HepG2 (cell line): ENCODE results near the gene SBNO2. TPM values are rescaled to one million over a fixed set of nuclear protein-coding genes. Genes with fewer than 3 reads are reported as not detected.
A peak's percentile ranks its signal among the peaks of the same experiment; 100 is the strongest.

ENCODE experiments used
- ARID2 ChIP-seq: sonication (generic); formaldehyde crosslinking; IDR thresholded peaks from 2 replicates; pipeline ENCODE4 v1.8.1; 2022; ENCODE audit warnings: mild to moderate bottlenecking, missing genetic modification reagents, borderline replicate concordance
- ARNT2 ChIP-seq: sonication (generic); formaldehyde crosslinking; IDR thresholded peaks from 2 replicates; pipeline ENCODE4 v1.8.0; 2022; ENCODE audit warnings: mild to moderate bottlenecking, low read depth, missing genetic modification reagents, moderate library complexity
- EHMT2 ChIP-seq: fragments of 200-600 bp; sonication (generic); IDR thresholded peaks from 2 replicates; pipeline ENCODE4 v1.7.0; 2017; ENCODE audit warnings: antibody characterized with exemption, low read depth, low read length, borderline replicate concordance
- GLI4 ChIP-seq: sonication (generic); formaldehyde crosslinking; IDR thresholded peaks from 2 replicates; pipeline ENCODE4 v1.5.1; 2020; ENCODE audit warnings: missing genetic modification reagents, mild to moderate bottlenecking, moderate library complexity, borderline replicate concordance
- HOXA9 ChIP-seq: sonication (generic); formaldehyde crosslinking; IDR thresholded peaks from 2 replicates; pipeline ENCODE4 v1.8.1; 2022; ENCODE audit warnings: missing genetic modification reagents, mild to moderate bottlenecking, moderate library complexity, borderline replicate concordance
- MATR3 ChIP-seq: sonication (generic); formaldehyde crosslinking; IDR thresholded peaks from 2 replicates; pipeline ENCODE4 v1.4.0; 2020; ENCODE audit warnings: missing genetic modification reagents
- NR2C2 ChIP-seq: sonication (generic); formaldehyde crosslinking; IDR thresholded peaks from 2 replicates; pipeline ENCODE4 v1.4.0; 2020; ENCODE audit warnings: missing genetic modification reagents, mild to moderate bottlenecking, moderate library complexity, borderline replicate concordance
- POLR2AphosphoS5 ChIP-seq: IDR thresholded peaks from 2 replicates; pipeline ENCODE4 v1.6.1; 2012; ENCODE audit warnings: low read depth, low read length
- RBM22 ChIP-seq: fragments of 200-400 bp; formaldehyde crosslinking; optimal IDR thresholded peaks from 2 replicates; pipeline ENCODE3; 2017; ENCODE audit warnings: mild to moderate bottlenecking, low read length, moderate library complexity
- REL ChIP-seq: sonication (generic); formaldehyde crosslinking; conservative IDR thresholded peaks from 2 replicates; pipeline ENCODE4 v1.8.0; 2022; ENCODE audit warnings: mild to moderate bottlenecking, missing genetic modification reagents, moderate library complexity
- REXO4 ChIP-seq: sonication (generic); formaldehyde crosslinking; IDR thresholded peaks from 2 replicates; pipeline ENCODE4 v1.8.0; 2022; ENCODE audit warnings: missing genetic modification reagents, mild to moderate bottlenecking, borderline replicate concordance
- RFXANK ChIP-seq: IDR thresholded peaks from 2 replicates; pipeline ENCODE4 v1.6.1; 2016
- RORA ChIP-seq: sonication (generic); formaldehyde crosslinking; IDR thresholded peaks from 2 replicates; pipeline ENCODE4 v1.5.0; 2020; ENCODE audit warnings: mild to moderate bottlenecking, missing genetic modification reagents, moderate library complexity
- SAP130 ChIP-seq: IDR thresholded peaks from 2 replicates; pipeline ENCODE4 v1.6.1; 2016; ENCODE audit warnings: low read depth
- SMC3 ChIP-seq: IDR thresholded peaks from 2 replicates; pipeline ENCODE4 v1.6.1; 2011; ENCODE audit warnings: low read length, improper control_type of control experiment
- TARDBP ChIP-seq: sonication (generic); formaldehyde crosslinking; IDR thresholded peaks from 2 replicates; pipeline ENCODE4 v1.8.0; 2022; ENCODE audit warnings: mild to moderate bottlenecking, missing genetic modification reagents
- TP53 ChIP-seq: sonication (generic); formaldehyde crosslinking; conservative IDR thresholded peaks from 2 replicates; pipeline ENCODE4 v1.4.0; 2020; ENCODE audit warnings: missing genetic modification reagents
- ZKSCAN8 ChIP-seq: IDR thresholded peaks from 2 replicates; pipeline ENCODE4 v1.6.1; 2016; ENCODE audit warnings: borderline replicate concordance, missing genetic modification reagents, missing compliant biosample characterization
- ZNF558 ChIP-seq: sonication (generic); formaldehyde crosslinking; IDR thresholded peaks from 2 replicates; pipeline ENCODE4 v1.9.0; 2022; ENCODE audit warnings: mild to moderate bottlenecking, missing genetic modification reagents, borderline replicate concordance
- ZNF703 ChIP-seq: sonication (generic); formaldehyde crosslinking; IDR thresholded peaks from 2 replicates; pipeline ENCODE4 v1.5.1; 2020; ENCODE audit warnings: missing genetic modification reagents, mild to moderate bottlenecking, moderate library complexity, borderline replicate concordance
- ZNF878 ChIP-seq: sonication (generic); formaldehyde crosslinking; IDR thresholded peaks from 2 replicates; pipeline ENCODE4 v1.8.1; 2023; ENCODE audit warnings: mild to moderate bottlenecking, missing genetic modification reagents, moderate library complexity
- polyA plus RNA-seq, 8 experiments: library from polyadenylated mRNA; depleted of rRNA in 3 of 8; stranded (reverse) in 7 of 8; unstranded in 1 of 8; fragments of >200 nt; fragmentation: Illumina TruSeq in 4 of 8; extraction: Trizol in 4 of 8; gene quantifications; 2 replicates each; pipeline versions ENCODE4 v1.2.1 to v1.2.3, GENCODE V29; 2011 to 2016; ENCODE audit warnings: low read depth in 4 of 8, missing spikeins in 1 of 8, mixed read lengths in 1 of 8; ENCODE audit not compliant: insufficient read depth in 1 of 8
- total RNA-seq, 5 experiments: library from RNA; depleted of rRNA; stranded (reverse); fragments of >200 nt; fragmentation: Illumina TruSeq; extraction: Trizol; gene quantifications; 2 replicates each; pipeline ENCODE4 v1.2.3, GENCODE V29; 2016; ENCODE audit warnings: low read depth in 1 of 5
- TF ChIP-seq, protein P1 (sequence below): fragments of 450-650 bp; IDR thresholded peaks from 2 replicates; pipeline ENCODE4 v1.6.1; 2017
- TF ChIP-seq, protein P2 (sequence below): sonication (generic); formaldehyde crosslinking; IDR thresholded peaks from 2 replicates; pipeline ENCODE4 v1.8.0; 2022; ENCODE audit warnings: mild to moderate bottlenecking, missing genetic modification reagents; ENCODE audit not compliant: insufficient replicate concordance
- TF ChIP-seq, protein P3 (sequence below): sonication (generic); formaldehyde crosslinking; IDR thresholded peaks from 2 replicates; pipeline ENCODE4 v1.8.0; 2022; ENCODE audit warnings: mild to moderate bottlenecking, missing genetic modification reagents, borderline replicate concordance
- TF ChIP-seq, protein P4 (sequence below): sonication (generic); formaldehyde crosslinking; IDR thresholded peaks from 2 replicates; pipeline ENCODE4 v1.4.0; 2020; ENCODE audit warnings: missing genetic modification reagents

SBNO2 gene
- total and polyA plus RNA-seq, 2 of the 13 experiments (the other 11 are each of a cell fraction or from before 2014, with no cell fraction given), result 8.6 to 10.4 TPM

DNA sequence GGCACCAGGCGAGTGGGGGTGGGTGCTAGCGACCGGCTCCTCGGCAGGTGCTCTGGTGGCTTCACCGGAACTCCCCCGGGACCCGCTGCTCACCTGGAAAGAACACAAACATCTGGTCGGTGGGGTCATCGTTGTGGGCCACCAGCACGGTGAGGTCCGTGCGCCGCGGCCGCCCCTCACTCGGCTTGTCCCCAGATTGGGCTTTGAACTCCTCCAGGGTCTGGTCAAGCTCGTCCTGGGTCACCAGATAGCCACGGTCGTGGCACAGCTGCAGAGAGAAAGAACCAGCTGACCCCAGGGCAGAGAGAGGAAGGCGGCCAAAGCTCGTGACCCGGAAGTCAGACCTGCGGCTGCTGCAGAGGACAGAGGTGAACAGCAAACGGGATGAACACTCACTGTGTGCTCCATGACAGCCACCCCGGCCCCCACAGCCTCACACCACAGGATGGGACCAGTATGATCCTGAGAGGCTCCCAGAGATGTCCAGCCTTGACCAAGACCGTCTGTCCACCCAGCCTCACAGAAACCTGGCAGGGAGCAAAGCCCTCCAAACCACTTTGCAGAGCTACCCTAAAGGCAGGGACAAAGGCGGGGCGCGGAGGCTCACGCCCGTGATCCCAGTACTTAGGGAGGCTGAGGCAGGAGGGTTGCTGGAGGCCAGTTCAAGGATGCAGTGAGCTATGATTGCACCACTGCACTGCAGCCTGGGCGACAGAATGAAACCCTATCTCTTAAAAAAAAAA lies 80.1 kb downstream of the SBNO2 start (continued):
- TF ChIP-seq, protein P1, sequence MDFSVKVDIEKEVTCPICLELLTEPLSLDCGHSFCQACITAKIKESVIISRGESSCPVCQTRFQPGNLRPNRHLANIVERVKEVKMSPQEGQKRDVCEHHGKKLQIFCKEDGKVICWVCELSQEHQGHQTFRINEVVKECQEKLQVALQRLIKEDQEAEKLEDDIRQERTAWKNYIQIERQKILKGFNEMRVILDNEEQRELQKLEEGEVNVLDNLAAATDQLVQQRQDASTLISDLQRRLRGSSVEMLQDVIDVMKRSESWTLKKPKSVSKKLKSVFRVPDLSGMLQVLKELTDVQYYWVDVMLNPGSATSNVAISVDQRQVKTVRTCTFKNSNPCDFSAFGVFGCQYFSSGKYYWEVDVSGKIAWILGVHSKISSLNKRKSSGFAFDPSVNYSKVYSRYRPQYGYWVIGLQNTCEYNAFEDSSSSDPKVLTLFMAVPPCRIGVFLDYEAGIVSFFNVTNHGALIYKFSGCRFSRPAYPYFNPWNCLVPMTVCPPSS, result no peak
- TF ChIP-seq, protein P2, sequence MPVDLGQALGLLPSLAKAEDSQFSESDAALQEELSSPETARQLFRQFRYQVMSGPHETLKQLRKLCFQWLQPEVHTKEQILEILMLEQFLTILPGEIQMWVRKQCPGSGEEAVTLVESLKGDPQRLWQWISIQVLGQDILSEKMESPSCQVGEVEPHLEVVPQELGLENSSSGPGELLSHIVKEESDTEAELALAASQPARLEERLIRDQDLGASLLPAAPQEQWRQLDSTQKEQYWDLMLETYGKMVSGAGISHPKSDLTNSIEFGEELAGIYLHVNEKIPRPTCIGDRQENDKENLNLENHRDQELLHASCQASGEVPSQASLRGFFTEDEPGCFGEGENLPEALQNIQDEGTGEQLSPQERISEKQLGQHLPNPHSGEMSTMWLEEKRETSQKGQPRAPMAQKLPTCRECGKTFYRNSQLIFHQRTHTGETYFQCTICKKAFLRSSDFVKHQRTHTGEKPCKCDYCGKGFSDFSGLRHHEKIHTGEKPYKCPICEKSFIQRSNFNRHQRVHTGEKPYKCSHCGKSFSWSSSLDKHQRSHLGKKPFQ (CRISPR knock-in tag), result no peak
- no peak for TF ChIP-seq RFXANK
- TF ChIP-seq ARID2 (CRISPR knock-in tag), result no peak
- no peak; the same call in 1 of the 2 replicates for TF ChIP-seq POLR2AphosphoS5
- TF ChIP-seq GLI4 (CRISPR knock-in tag), result no peak
- TF ChIP-seq TP53 (CRISPR knock-in tag), result no peak
- no peak for TF ChIP-seq MATR3 (CRISPR knock-in tag)
- no peak for TF ChIP-seq RBM22
- TF ChIP-seq REXO4, result no peak
- no peak for TF ChIP-seq HOXA9 (CRISPR knock-in tag)
- no peak for TF ChIP-seq ZNF878 (CRISPR knock-in tag)
- TF ChIP-seq, protein P3, sequence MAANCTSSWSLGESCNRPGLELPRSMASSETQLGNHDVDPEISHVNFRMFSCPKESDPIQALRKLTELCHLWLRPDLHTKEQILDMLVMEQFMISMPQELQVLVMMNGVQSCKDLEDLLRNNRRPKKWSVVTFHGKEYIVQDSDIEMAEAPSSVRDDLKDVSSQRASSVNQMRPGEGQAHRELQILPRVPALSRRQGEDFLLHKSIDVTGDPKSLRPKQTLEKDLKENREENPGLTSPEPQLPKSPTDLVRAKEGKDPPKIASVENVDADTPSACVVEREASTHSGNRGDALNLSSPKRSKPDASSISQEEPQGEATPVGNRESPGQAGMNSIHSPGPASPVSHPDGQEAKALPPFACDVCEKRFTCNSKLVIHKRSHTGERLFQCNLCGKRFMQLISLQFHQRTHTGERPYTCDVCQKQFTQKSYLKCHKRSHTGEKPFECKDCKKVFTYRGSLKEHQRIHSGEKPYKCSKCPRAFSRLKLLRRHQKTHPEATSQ (CRISPR knock-in tag), result no peak
- TF ChIP-seq, protein P4, sequence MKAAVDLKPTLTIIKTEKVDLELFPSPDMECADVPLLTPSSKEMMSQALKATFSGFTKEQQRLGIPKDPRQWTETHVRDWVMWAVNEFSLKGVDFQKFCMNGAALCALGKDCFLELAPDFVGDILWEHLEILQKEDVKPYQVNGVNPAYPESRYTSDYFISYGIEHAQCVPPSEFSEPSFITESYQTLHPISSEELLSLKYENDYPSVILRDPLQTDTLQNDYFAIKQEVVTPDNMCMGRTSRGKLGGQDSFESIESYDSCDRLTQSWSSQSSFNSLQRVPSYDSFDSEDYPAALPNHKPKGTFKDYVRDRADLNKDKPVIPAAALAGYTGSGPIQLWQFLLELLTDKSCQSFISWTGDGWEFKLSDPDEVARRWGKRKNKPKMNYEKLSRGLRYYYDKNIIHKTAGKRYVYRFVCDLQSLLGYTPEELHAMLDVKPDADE (CRISPR knock-in tag), result no peak
- no peak for TF ChIP-seq SMC3
- TF ChIP-seq ZNF703 (CRISPR knock-in tag), result no peak
- TF ChIP-seq REL (CRISPR knock-in tag), result no peak
- peak; percentile 81 for TF ChIP-seq NR2C2 (CRISPR knock-in tag)
- TF ChIP-seq RORA (CRISPR knock-in tag), result no peak
- TF ChIP-seq ZNF558, result no peak
- no peak for TF ChIP-seq ARNT2 (CRISPR knock-in tag)
- TF ChIP-seq ZKSCAN8, result no peak
- TF ChIP-seq SAP130 (CRISPR knock-in tag), result peak; percentile 89
- no peak for TF ChIP-seq EHMT2
- TF ChIP-seq TARDBP (CRISPR knock-in tag), result 0 out of 2 replicates have a peak, but pooled peaks have one; percentile 28
